ENCODE results near the gene GNAT1.
"Not testable (repeated sequence)": the region's sequence is repeated elsewhere in the genome, so short reads cannot be mapped to it uniquely, and the experiment has no call there.

The GNAT1 gene

DNA sequence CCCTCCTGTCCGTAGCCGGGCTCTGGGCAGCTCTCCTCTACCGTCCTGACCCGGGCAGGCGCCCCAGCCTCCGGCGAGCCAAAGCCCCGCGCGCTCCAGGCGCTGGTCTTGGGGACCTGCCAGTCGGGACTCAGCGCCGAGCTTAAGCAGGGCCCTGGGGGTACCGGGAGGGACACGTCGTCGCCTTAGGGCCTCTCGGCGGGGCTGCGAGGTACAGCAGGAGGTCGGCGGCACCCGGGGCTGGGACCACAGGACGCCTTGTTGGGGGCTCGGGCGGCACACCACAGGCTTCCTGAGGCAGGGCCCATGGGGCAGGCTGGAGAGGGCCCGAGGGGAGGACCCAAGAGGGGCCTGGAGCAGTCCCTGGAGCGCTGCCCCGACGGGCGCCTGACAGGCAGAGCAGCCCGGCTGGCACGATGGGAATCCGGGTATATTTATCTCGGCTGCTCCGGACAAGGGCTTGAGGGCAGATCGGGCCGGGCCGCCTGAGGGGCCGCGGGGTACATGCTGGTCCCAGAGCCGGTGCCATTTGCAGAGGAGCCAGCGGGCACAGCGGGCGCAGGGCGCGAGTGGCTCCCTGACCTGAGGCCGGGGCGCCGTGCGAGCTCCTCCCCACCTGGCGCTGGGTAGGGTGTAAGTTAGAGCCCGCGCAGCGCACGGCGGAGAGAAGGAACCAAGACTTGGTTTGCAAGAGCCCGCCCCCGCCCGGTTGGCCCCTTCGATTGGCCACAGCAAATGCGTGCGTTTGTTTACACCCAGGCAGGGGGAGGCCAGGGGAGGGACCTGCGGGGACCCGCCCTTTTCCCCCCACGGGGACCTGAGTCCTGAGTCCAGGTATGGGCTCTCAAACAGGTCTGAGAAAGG lies 14.2 kb downstream of the GNAT1 start:
- DNase-seq (ENCODE audit: extremely low read depth, low read depth): no peak
- peak overlapping the region; percentile 21 for H3K4me3 ChIP-seq (replicated peaks; ENCODE audit: low read depth, low read length)
- TF ChIP-seq, protein P1, sequence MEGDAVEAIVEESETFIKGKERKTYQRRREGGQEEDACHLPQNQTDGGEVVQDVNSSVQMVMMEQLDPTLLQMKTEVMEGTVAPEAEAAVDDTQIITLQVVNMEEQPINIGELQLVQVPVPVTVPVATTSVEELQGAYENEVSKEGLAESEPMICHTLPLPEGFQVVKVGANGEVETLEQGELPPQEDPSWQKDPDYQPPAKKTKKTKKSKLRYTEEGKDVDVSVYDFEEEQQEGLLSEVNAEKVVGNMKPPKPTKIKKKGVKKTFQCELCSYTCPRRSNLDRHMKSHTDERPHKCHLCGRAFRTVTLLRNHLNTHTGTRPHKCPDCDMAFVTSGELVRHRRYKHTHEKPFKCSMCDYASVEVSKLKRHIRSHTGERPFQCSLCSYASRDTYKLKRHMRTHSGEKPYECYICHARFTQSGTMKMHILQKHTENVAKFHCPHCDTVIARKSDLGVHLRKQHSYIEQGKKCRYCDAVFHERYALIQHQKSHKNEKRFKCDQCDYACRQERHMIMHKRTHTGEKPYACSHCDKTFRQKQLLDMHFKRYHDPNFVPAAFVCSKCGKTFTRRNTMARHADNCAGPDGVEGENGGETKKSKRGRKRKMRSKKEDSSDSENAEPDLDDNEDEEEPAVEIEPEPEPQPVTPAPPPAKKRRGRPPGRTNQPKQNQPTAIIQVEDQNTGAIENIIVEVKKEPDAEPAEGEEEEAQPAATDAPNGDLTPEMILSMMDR (IDR thresholded peaks at IDR 0.05; ENCODE audit: low read depth, low read length, missing control alignments): no peak

DNA sequence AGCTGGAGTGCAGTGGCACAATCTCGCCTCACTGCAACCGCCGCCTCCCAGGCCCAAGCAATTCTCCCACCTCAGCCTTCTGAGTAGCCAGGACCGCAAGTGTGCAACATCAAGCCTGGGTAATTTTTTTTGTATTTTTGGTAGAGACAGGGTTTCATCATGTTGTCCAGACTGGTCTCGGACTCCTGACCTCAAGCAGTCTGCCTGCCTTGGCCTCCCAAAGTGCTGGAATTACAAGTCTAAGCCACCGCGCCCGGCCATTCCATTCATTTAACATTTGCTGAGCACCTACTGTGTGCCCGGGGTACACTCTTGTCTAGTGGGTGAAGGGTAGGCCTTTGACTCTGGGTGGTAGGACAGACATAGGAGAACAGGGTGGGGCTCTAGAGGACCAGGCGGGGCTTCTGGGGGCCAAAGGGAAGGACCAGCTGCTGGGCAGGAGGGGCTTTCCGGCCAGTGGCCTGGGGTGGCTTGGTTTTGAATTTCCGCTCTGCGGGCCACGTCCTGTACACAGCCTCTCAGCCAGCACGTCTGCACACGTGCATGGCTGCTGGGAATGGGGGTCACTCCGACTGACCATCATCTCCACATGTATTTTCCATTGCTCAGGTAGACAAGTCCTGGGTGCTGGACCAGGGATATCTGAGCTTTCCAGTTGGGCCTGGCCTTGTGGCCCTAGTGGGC lies 16.1 kb downstream of the GNAT1 start:
- TF ChIP-seq, protein P1 (IDR thresholded peaks at IDR 0.05; ENCODE audit: low read depth, low read length, missing control alignments): no peak
- DNase-seq (ENCODE audit: extremely low read depth, low read depth): no peak
- no peak overlapping the region for H3K4me3 ChIP-seq (replicated peaks; ENCODE audit: low read depth, low read length)

DNA sequence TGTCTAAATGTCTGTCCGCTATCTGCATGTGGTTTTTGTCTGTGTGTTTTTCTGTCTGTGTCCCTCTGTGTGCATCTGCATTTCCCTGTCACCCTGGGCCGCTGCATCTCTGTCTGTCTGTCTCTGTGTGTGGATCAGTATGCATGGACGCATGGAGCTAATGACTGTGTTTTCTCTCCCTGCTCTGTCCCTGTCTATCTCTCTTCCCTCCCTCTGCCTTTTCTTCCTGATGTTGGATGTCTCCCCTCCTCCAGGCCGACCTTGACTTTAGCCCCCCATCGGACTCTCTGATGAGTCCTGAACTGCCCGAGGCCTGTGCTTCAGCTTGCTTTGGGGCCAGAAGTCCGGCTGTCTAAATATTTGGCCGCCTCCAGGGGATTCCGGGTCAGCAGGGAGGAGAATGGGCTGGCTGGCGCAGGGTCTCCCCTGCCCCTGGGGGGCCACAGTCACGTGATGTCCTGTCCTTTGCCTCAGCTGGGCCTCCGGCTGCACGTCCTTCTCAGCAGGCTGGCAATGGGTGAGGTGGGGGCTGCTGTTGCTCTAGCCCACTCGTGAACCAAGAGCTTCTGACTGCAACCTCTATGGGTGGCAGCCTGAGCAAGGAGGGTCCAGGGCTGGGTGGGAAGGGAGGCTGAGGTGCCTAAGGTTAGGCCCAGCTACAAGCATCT lies 17.4 kb downstream of the GNAT1 start:
- H3K4me3 ChIP-seq (replicated peaks; ENCODE audit: low read depth, low read length): no peak overlapping the region
- DNase-seq (ENCODE audit: extremely low read depth, low read depth): no peak
- TF ChIP-seq, protein P1 (IDR thresholded peaks at IDR 0.05; ENCODE audit: low read depth, low read length, missing control alignments): no peak

DNA sequence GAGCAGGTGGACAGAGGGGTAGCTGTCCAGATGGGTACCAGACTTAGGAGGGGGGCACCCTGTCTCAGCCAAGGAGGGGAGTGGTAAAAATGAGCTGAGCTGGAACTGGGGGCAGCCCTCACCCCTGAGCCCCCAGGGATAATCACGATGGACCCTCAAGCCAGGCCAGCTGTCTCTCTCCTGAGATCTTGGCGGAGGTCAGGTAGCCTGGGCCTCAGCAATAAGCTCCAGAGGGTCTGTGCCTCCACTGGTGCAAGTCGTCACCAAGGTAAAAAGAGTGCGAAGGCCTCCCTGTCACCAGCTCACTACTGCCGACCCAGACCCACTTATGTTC lies 18.7 kb downstream of the GNAT1 start:
- TF ChIP-seq, protein P1 (IDR thresholded peaks at IDR 0.05; ENCODE audit: low read depth, low read length, missing control alignments): no peak
- H3K4me3 ChIP-seq (replicated peaks; ENCODE audit: low read depth, low read length): no peak overlapping the region

DNA sequence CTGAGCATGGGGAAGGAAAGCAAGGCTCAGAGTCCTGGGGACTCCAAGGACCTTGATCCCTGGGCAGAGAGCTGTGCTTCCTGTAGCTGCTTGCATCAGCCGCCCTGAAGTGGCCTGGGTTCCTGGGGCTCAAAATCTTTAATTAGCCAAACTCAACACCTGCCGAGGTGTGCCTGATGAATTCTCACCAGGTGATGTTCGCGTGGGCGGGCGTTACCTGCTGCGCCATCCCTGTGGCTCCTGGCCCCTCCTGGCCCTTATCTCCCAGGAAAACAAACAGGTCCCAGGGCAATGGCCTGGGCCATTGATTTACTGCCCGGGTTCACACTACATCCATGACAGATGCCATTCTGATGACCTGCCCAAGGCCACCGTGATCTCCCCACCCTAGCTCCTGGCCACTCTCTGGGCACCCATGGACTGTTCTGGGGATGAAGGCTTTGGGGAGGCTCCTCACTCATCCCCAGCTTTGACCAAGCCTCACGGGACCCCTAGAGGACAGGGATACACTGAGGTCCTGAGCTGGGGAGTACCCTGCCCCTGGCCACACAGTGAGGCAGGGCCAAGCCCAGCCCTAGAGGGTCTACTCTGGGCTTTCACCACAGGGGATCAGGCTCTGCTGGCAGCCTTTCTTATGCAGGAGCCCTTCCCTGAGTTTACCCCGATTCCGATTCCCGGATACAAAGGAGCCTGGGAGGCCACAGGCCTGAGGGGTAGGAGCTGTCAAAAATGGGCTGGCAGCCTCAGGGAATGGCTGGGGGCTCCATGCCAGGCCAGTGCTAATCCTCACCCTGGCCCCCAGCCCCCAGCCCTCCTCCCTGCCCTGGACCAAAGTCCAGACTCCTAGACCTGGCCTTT lies 19.3 kb downstream of the GNAT1 start:
- TF ChIP-seq, protein P1 (IDR thresholded peaks at IDR 0.05; ENCODE audit: low read depth, low read length, missing control alignments): no peak
- DNase-seq (ENCODE audit: extremely low read depth, low read depth): no peak
- H3K4me3 ChIP-seq (replicated peaks; ENCODE audit: low read depth, low read length): no peak overlapping the region

More for the DNA sequence above, 18.7 kb downstream of the GNAT1 start:
- DNase-seq (ENCODE audit: extremely low read depth, low read depth): no peak

DNA sequence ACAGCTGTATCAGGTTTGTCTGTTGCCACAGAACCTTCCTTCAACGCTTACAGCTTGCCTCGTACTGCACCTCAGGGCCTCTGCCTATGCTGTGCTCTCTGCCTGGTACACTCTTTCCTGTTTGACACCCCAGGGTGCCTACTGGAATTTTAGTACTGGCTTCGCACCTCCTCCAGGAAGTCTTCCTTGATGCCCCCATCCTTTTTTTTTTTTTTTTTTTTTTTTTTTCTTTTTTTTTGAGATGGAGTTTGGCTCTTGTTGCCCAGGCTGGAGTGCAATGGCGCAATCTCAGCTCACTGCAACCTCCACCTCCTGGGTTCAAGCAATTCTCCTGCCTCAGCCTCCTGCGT lies 19.9 kb downstream of the GNAT1 start:
- DNase-seq (ENCODE audit: extremely low read depth, low read depth): not testable (repeated sequence)

More for the DNA sequence above, 19.9 kb downstream of the GNAT1 start:
- not testable (repeated sequence) for H3K4me3 ChIP-seq (replicated peaks; ENCODE audit: low read depth, low read length)
